Endothelial cell (in vitro differentiated cells): ENCODE results near the gene SEMA3E. TPM values are rescaled to one million over a fixed set of nuclear protein-coding genes. Genes with fewer than 3 reads are reported as not detected.

ENCODE experiments used
- DNase-seq: peaks from one replicate; pipeline ENCODE4 v3.0.0; 2021; ENCODE audit warnings: low spot score
- H3K27ac Mint-ChIP-seq: one replicate; pipeline ENCODE4 v1.8.0; 2021; ENCODE audit warnings: mixed read lengths, inconsistent platforms; ENCODE audit not compliant: unreplicated experiment
- H3K27me3 Mint-ChIP-seq: one replicate; pipeline ENCODE4 v1.8.0; 2021; ENCODE audit warnings: mild to moderate bottlenecking, moderate library complexity, mixed read lengths, inconsistent platforms; ENCODE audit not compliant: unreplicated experiment
- H3K36me3 Mint-ChIP-seq: one replicate; pipeline ENCODE4 v1.8.0; 2021; ENCODE audit warnings: mild to moderate bottlenecking, low read depth, mixed read lengths, inconsistent platforms; ENCODE audit not compliant: unreplicated experiment
- H3K4me1 Mint-ChIP-seq: one replicate; pipeline ENCODE4 v1.8.0; 2021; ENCODE audit warnings: mild to moderate bottlenecking, mixed read lengths, inconsistent platforms; ENCODE audit not compliant: unreplicated experiment
- H3K4me3 Mint-ChIP-seq: one replicate; pipeline ENCODE4 v1.8.0; 2021; ENCODE audit warnings: mild to moderate bottlenecking, mixed read lengths, inconsistent platforms; ENCODE audit not compliant: unreplicated experiment
- H3K9me3 Mint-ChIP-seq: one replicate; pipeline ENCODE4 v1.8.0; 2021; ENCODE audit warnings: mixed read lengths, inconsistent platforms; ENCODE audit not compliant: unreplicated experiment
- CTCF ChIP-seq: fragments of 200-600 bp; sonication (generic); IDR thresholded peaks from one replicate; pipeline ENCODE4 v1.5.0; 2021; ENCODE audit warnings: antibody characterized with exemption; ENCODE audit not compliant: unreplicated experiment
- total RNA-seq: library from RNA; stranded (reverse); fragmentation: NEBNext Ultra II Directional; extraction: Animal tissue kit (Norgen Biotek cat#: 25700); gene quantifications from one replicate; pipeline ENCODE4 v1.2.1, GENCODE V29; 2021; ENCODE audit not compliant: unreplicated experiment

SEMA3E gene
- total RNA-seq, 1 donor from 2014 or later, result 0.62 TPM

DNA sequence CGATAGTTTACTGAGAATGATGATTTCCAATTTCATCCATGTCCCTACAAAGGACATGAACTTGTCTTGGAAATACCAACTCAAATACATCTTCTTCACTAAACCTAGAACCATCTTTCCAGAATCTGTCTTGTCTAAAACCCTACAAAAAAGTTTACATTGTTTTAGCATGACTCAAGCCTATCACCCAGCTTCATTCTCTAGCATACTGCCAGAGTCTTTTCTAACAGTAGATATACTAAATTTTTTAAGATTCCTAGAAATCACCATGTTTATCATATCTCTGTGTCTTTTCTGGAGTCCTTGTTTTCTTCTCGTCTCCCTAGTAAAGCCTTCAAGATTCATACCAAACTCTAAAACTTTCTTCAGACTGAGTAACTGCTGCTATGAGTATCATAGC, 129.7 kb downstream of the SEMA3E start:
- no peak overlapping the region for H3K27ac Mint-ChIP-seq

GRCh38 chr7:83517035-83517700, 131.8 kb downstream of the SEMA3E start:
- Mint-ChIP-seq H3K27ac (no peak overlapping the region), H3K9me3 (no peaks in the 10 kb centered on the region), H3K27me3 (no peaks in the 10 kb centered on the region), H3K4me3 (no peak overlapping the region), H3K36me3 (no peaks in the 10 kb centered on the region), H3K4me1 (no peaks in the 10 kb centered on the region)
- no peak for TF ChIP-seq CTCF
- no peak for DNase-seq

More for the DNA sequence above, 129.7 kb downstream of the SEMA3E start:
- no peaks in the 10 kb centered on the region for H3K4me1 Mint-ChIP-seq
- H3K4me3 Mint-ChIP-seq, result no peak overlapping the region
- no peaks in the 10 kb centered on the region for H3K27me3 Mint-ChIP-seq
- TF ChIP-seq CTCF, result no peak
- no peaks in the 10 kb centered on the region for H3K9me3 Mint-ChIP-seq
- no peaks in the 10 kb centered on the region for H3K36me3 Mint-ChIP-seq
- no peak for DNase-seq

DNA sequence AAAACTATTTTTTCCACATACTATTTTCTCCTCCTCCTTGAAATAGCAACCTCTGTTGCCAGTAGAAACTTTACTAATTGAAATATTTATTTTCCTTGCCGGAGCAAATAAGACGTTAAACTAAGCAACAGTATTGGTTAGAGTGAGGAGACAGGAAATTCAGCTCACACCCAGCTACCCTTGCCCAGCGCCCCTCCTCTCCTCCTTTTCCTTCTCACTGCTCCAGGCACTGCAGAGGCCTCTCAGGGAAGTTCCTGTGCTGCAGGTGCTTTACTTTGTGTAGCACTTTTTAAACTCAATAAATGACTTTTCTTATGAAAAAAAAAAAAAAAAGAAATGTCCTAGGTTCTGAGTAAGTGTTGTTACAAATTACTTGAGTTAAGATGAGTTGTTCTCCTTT, 134.0 kb downstream of the SEMA3E start:
- Mint-ChIP-seq H3K27me3 (no peaks in the 10 kb centered on the region), H3K4me3 (no peak overlapping the region), H3K27ac (no peak overlapping the region), H3K4me1 (no peaks in the 10 kb centered on the region), H3K9me3 (no peaks in the 10 kb centered on the region), H3K36me3 (no peaks in the 10 kb centered on the region)
- TF ChIP-seq CTCF, result no peak
- no peak for DNase-seq

DNA sequence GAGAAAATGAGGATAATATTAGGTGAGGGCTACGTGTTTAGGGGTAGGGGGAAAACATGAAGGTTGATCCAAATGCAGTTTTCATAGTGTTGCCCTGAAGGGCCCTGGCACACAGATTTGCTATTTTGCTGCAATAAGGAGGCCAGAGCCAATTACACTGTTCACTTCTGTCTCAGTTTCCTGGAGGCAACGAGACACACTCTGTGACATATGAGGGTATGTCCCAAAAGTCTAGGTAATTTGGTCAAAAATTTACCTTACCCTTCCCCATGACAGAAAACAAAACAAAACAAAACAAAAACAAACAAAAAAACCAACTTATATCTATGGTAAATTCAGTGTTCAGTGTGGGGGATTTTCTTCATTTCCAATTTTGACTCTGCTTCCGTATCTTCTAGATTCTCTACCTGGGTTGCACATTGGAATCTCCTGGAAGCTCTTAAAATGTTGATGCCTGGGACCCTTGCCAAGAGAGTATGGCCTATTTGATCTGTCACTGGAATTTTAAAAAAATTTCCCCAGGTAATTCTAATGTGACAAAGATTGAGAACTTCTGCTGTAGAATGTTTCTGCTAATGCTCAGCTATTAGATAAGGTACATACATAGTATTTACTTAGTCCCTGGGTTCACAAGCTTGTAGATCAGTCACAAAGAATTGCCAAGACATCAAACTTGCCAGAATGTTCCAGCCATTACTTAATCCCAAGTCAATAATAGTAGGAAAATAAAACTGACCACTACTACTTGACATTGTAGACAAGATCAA, 139.5 kb downstream of the SEMA3E start:
- Mint-ChIP-seq H3K9me3 (no peaks in the 10 kb centered on the region), H3K4me1 (no peaks in the 10 kb centered on the region), H3K4me3 (no peak overlapping the region), H3K36me3 (no peaks in the 10 kb centered on the region), H3K27me3 (no peaks in the 10 kb centered on the region), H3K27ac (no peak overlapping the region)
- TF ChIP-seq CTCF, result no peak
- DNase-seq, result no peak

GRCh38 chr7:83504330-83504729, 144.6 kb downstream of the SEMA3E start:
- Mint-ChIP-seq H3K27ac (no peak overlapping the region), H3K36me3 (no peaks in the 10 kb centered on the region), H3K4me3 (no peak overlapping the region), H3K27me3 (no peaks in the 10 kb centered on the region), H3K4me1 (no peaks in the 10 kb centered on the region), H3K9me3 (no peaks in the 10 kb centered on the region)
- TF ChIP-seq CTCF, result no peak
- DNase-seq, result no peak
